Adrenal gland (tissue), 5 donors: ENCODE data around the gene ZNF630.
"Not testable (repeated sequence)": the region's sequence is repeated elsewhere in the genome, so short reads cannot be mapped to it uniquely, and the experiment has no call there.

Experiments
- CTCF ChIP-seq, 6 experiments: fragments of 450-650 bp in 4 of 6; fragments of 200-600 bp in 2 of 6; sonication (generic) in 1 of 6; IDR thresholded peaks; 1 replicate in 5 of 6; 2 replicates in 1 of 6; pipeline versions ENCODE4 v1.5.1 to v1.8.0; 2016 to 2021; ENCODE audit warnings: antibody characterized with exemption in 6 of 6, mild to moderate bottlenecking in 2 of 6, moderate library complexity in 1 of 6
- POLR2A ChIP-seq, 2 donors: fragments of 450-650 bp; IDR thresholded peaks; one replicate each; pipeline ENCODE4 v1.6.1; 2017; ENCODE audit warnings: antibody characterized with exemption in 2 of 2, mild to moderate bottlenecking in 2 of 2, moderate library complexity in 1 of 2
- donor health status: DM: no; HTN: no; CAD: no.

GRCh38 chrX:48019892-48020291 is 51.5 kb downstream of the ZNF630 start:
- TF ChIP-seq CTCF, POLR2A (IDR thresholded peaks at IDR 0.05): not testable (repeated sequence)
